Mesenteric fat pad (tissue), 1 donor: ENCODE results near the gene CFAP74. TPM values are rescaled to one million over a fixed set of nuclear protein-coding genes. Genes with fewer than 3 reads are reported as not detected.

Experiments used
- DNase-seq: peaks from one replicate; pipeline ENCODE4 v3.0.0-alpha.2; 2020; ENCODE audit warnings: low spot score
- total RNA-seq: library from RNA; stranded (reverse); fragmentation: NEBNext Ultra II Directional; extraction: Animal tissue kit (Norgen Biotek cat#: 25700); gene quantifications from one replicate; pipeline ENCODE4 v1.2.1, GENCODE V29; 2021
- donor health status: DM: yes; HTN: yes; CAD: no.

Gene CFAP74
- total RNA-seq, 1 donor from 2014 or later: not detected

DNA sequence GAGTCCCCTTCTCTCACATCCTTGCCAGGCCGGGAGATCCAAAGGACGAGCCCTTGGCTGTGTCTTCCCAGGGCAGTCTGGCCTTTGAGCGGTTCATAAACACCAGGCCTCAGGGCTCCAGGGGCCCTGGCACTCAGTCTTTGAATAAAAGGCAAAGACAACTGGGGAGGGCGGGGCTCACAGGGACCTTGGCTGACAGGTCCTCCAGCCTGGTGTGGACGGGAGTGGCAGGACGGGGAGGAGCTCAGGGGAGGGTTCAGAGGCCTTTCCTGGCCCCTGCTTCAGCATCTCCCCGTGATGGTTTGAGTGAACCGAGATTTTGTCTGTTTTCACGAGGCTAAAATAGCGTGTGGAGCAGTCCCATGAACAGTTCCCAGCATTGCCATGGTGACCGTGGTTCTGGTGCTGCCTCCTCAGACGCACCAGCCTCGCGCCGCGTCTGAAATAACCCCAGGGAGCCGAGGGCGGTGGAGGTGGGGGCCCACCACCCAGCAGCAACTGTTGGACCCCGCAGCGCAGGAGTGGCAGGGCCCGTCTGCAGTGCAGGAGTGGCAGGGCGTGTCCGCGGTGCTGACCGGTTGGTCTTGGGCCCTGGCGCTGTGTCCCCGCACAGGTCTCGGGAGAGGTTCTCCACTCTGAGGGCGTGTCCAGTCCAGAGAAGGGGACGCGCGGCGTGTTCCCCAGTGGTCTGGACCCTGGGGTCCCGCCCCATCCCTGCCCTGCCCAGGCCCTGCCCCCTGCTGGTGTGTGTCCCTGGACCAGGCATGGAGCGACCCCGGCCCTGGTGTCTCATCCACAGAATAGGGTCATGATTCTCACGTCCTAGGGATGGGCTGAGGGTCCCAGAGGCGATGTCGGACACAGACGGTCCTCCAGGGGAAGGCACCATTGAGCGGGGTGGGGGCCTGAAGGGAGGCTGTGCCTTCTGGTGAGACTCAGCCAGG, 39.5 kb upstream of the CFAP74 start:
- no peak for DNase-seq

GRCh38 chr1:2041887-2042286, 38.3 kb upstream of the CFAP74 start:
- DNase-seq: no peak

DNA sequence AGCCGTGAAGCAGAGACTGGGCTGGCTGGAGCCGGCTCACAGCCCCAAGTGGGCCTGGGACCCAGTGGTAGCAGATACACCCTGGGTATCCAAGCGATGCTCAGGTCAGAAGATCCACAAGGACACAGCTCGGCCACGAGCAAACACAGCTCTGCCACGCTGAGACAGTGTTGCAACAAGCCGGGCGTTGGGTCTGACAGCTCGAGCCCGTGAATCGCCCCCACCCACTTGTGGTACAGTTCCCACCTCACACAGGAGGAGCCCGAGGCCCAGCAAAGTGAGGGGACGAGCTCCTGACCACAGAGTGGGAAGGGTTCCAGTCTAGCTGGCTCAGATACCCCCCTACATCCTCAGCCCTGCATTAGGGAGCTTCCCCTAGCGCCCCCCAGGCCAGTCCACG, 37.7 kb upstream of the CFAP74 start:
- DNase-seq: no peak

GRCh38 chr1:2039251-2039650, 35.7 kb upstream of the CFAP74 start:
- no peak for DNase-seq

DNA sequence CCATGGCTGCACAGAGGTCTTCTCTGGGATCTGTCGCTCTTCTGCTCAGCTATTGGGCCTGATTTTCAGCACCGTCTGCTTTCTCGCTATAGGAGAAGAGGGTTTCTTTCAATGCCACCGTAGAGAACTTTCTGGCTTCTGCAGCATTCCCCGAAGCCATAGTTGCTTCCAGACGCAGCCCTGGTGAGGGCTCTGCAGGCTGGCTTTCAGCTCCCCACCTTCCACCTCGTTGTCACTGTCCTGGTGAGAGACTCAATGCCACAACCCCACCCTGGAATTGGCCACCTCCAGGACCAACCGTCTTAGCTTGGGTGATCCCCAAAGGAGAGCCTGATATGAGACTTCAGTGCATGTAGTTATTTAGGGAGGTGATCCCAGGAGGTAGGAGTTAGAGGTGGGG, 34.6 kb upstream of the CFAP74 start:
- no peak for DNase-seq

GRCh38 chr1:2037314-2037979, 33.9 kb upstream of the CFAP74 start:
- no peak for DNase-seq

- no peak for DNase-seq
Observed at GRCh38 chr1:2036287-2036686, 32.7 kb upstream of the CFAP74 start.

DNA sequence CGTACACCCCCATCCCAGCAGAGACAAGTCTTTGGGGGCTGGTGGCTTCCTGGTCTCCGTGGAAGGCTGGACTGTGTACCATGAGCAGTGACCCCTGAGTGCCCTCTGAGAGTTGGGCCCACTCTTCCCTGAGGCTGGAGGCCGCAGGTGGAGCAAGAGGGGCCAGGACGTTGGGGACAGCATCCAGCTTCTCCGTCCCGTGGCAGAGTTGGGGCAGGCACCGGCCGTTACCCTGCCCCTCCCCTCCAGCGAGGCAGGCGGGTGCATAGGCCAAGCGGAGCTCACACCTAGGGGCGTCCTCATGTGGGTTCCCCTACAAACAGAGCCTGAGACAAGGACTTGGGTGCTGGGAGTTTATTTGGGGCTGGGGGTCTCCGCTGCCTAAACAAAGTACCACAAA, 29.6 kb upstream of the CFAP74 start:
- DNase-seq: no peak

DNA sequence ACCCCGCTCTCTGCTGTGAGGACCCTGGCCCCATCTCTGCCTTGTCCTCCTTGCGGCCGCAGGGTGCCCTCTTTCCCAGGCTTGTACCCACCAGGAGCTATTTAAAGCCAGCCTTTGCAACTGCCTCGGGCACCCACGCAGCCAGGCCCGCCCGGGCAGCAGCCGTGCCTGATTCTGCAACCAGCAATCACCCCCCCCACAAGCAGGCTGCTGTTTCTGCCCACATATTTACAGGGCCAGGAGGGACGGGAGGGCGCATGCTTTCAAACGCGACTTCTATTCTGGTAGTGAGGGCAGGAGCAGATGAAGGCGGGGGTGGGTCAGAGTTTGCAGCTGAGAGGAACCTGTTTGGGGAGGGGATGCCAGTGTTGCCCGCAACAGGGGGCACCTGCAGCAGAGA, 29.2 kb upstream of the CFAP74 start:
- no peak for DNase-seq

- DNase-seq: no peak
Observed at GRCh38 chr1:2031546-2032540, 28.3 kb upstream of the CFAP74 start.

DNA sequence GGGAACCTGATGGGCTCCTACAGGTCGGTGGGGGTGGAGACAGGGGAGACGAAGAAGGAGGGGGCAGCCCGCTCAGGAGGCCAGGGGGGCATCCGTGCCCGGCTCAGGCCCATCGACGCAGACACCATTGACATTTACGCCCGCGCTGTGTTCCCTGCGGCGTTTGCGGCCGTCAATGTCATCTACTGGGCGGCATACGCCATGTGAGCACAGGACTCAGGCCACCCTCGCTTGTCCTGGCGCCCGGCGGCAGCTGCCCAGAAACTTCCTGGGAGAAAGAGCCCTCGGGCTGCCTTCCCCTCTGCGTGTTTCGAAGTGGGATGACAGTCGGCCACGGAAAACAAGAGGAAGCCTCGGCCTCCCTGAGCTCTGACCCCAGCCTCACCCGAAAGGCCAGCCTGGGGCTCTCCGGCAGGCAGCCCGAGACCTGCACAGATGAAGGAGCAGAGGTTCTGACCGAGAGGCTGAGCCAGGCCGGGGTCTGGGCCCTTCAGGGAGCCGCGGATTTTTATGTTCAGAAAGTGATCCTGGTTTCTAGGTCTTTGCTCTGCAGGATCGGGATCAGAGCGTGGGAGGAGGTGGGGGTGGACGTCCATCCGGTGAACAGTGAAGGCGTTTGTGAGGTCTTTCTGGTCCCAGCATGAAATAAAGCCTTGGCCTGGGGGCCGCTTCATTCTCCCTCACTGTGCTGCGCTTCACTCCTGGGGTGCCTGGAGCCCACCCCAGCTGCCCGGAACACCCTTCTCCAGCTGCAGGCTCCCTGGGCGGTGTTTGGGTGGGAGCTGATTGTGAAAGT, 26.7 kb upstream of the CFAP74 start:
- DNase-seq: no peak

GRCh38 chr1:2029561-2029960, 26.0 kb upstream of the CFAP74 start:
- DNase-seq: no peak

GRCh38 chr1:2028870-2029560, 25.4 kb upstream of the CFAP74 start:
- no peak for DNase-seq

- no peak for DNase-seq
Observed at GRCh38 chr1:2027961-2028583, 24.5 kb upstream of the CFAP74 start.

DNA sequence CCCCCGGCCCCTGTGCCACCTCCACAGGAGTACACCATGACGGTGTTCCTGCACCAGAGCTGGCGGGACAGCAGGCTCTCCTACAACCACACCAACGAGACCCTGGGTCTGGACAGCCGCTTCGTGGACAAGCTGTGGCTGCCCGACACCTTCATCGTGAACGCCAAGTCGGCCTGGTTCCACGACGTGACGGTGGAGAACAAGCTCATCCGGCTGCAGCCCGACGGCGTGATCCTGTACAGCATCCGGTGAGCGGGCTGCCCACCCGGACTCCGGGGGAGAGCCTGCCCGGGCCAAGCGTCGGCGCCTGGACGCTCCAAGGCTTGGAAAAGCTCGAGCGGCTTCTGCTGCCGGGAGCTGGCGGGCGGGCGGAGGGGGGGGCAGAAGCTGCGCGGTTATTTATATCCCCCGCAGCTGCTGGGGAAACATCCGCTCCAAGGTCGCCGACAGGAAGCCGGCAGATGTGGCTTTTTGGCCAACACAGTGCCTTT, 21.9 kb upstream of the CFAP74 start:
- no peak for DNase-seq

GRCh38 chr1:2024887-2025286, 21.3 kb upstream of the CFAP74 start:
- no peak for DNase-seq

GRCh38 chr1:2024451-2024850, 20.9 kb upstream of the CFAP74 start:
- no peak for DNase-seq

GRCh38 chr1:2023187-2023586, 19.6 kb upstream of the CFAP74 start:
- no peak for DNase-seq

- DNase-seq: no peak
Observed at GRCh38 chr1:2022063-2022770, 18.6 kb upstream of the CFAP74 start.
